Measurements from ENCODE around the gene UCN2.
"Not testable (repeated sequence)": the region's sequence is repeated elsewhere in the genome, so short reads cannot be mapped to it uniquely, and the experiment has no call there.

UCN2 gene

DNA sequence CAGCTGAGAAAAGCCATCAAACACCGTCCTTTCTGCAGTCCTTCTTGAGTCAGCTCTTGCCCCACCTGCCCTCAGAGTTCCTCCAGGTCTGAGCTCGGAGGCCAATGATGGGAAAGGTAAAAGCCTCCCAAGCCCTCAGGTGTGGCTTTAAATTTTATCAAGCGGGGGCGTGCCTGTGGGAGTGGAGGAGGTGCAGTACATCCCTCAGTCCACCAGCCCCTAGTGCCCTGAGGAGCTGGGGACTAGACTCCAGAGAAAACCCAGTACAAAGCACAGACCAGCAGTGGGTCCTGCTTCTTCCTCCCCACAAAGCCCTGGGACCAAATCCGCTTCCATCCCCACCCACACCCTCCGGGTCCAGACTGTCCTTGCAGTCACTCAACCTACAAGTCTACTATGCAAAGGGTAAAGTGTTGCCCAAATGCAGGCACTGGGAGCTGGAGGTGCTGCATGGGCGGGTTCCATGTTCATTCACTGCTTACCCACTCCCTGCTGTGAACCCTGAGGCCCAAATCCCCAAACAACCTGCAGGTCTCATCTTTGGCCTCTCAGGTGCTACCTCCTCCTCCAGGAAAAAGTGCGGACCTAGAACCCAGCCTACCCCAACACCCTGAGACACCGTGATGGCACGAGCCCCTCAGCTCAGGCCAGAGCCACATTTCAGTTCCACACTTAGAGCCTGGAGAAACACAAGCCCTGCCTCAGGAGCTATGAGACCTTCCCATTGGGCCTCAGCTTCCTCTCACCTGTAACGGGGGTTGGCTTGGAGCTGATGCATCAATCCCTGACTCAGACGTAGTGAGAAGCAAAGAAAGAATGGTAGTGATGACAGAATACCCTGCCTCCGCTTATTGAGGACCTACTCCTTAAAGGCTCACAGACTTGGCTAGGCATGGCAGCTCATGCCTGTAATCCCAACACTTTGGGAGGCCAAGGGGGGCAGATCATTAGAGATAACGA is 9.4 kb downstream of the UCN2 start:
- Histone ChIP-seq H3K4me3 (no peak overlapping the region), H3K9ac (ENCODE audit: insufficient read length) (no peak overlapping the region), H3K27ac (no peak overlapping the region), H3K36me3 (ENCODE audit: insufficient read depth, low read length) (no peaks in the 10 kb centered on the region), H3K9me3 (ENCODE audit: low read depth, low read length) (no peaks in the 10 kb centered on the region)
- DNase-seq (ENCODE audit: low read depth, low spot score) = no peak
- TF ChIP-seq POLR2AphosphoS5 (IDR thresholded peaks at IDR 0.05; ENCODE audit: borderline replicate concordance, low read depth, low read length) = no peak
- no peak for TF ChIP-seq EZH2 (IDR thresholded peaks at IDR 0.05)
- TF ChIP-seq FOXP2 (optimal IDR thresholded peaks at IDR 0.05; ENCODE audit: control extremely low read depth, extremely low read length, insufficient read depth) = no peak

DNA sequence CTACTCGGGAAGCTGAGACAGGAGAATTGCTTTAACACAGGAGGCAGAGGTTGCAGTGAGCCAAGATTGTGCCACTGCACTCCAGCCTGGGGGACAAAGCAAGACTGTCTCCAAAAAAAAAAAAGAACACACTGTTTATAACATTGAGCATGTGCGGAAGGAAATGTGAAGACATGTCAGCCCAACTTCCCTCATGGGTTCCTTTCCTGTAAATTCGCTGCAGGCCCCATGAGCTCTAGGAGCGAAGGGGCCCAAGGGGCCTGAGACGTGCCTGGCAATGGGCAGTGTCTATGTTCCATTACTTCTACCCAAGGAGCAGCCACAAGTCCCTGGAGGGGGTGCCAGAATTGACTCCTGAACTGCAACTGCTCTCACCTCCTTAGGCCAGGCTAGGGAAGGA is 10.2 kb downstream of the UCN2 start:
- DNase-seq (ENCODE audit: low read depth, low spot score) = no peak
- Histone ChIP-seq H3K9me3 (ENCODE audit: low read depth, low read length) (no peaks in the 10 kb centered on the region), H3K27ac (no peak overlapping the region), H3K9ac (ENCODE audit: insufficient read length) (no peak overlapping the region), H3K36me3 (ENCODE audit: insufficient read depth, low read length) (no peaks in the 10 kb centered on the region), H3K4me3 (no peak overlapping the region)
- TF ChIP-seq POLR2AphosphoS5 (IDR thresholded peaks at IDR 0.05; ENCODE audit: borderline replicate concordance, low read depth, low read length) (no peak), FOXP2 (optimal IDR thresholded peaks at IDR 0.05; ENCODE audit: control extremely low read depth, extremely low read length, insufficient read depth) (no peak), EZH2 (IDR thresholded peaks at IDR 0.05) (no peak)

DNA sequence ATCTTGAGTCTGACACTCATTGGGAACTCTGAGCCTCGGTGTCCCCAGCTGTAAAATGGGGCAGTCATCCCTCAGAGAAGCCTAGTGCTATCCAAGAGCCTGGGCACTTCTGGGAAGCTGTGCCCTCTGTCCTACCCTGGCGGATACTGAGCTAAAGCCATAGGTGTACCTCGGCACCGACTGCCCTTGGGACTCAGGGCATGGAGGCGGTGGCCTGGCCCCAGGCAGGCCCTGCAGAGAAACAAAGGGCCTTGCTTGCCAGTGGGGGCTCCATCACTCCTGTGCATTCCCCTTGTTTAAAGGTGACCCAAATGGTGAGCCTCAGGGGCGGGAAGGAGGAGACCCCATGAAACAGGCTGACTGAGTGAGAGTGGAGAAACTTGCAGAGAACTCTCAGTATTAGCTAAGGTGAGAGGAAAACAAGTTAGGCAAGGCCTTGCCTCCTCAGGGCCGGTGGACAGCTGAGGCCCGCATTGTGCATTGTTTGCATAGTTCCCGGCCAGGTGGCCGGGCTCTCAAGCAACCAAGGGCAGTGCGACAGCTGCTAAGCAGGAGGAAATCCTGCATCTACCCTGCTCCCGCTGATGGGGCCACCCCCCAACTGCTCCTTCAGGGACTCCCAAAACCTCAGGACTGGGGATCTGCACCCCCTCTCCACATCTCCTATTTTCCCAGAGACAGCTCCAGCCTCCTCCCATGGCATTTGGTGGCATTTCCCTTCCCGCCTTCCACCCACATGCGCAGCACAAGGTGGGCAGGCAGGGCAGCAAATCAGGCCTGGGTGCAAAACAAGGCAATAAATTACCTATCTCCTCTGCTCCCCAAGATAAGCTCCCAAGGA is 11.2 kb downstream of the UCN2 start:
- TF ChIP-seq POLR2AphosphoS5 (IDR thresholded peaks at IDR 0.05; ENCODE audit: borderline replicate concordance, low read depth, low read length) (no peak), EZH2 (IDR thresholded peaks at IDR 0.05) (no peak), FOXP2 (optimal IDR thresholded peaks at IDR 0.05; ENCODE audit: control extremely low read depth, extremely low read length, insufficient read depth) (no peak)
- Histone ChIP-seq H3K27ac (no peak overlapping the region), H3K9me3 (ENCODE audit: low read depth, low read length) (no peaks in the 10 kb centered on the region), H3K4me3 (no peak overlapping the region), H3K36me3 (ENCODE audit: insufficient read depth, low read length) (no peaks in the 10 kb centered on the region), H3K9ac (ENCODE audit: insufficient read length) (no peak overlapping the region)
- no peak for DNase-seq (ENCODE audit: low read depth, low spot score)

DNA sequence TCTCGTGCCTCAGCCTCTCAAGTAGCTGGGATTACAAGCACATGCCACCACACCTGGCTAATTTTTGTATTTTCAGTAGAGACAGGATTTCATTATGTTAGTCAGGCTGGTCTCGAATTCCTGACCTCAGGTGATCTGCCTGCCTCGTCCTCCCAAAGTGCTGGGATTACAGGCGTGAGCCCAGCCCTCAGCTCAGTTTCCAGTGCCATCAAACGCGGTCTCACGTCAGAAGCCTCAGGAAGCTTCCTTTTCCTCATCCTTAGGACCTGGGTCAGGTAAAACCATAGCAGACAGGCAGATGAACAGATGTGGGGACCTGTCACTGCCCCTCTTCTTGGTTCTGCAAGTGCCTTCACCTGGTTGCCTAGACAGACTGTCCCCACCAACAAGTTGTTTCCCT is 11.9 kb downstream of the UCN2 start:
- DNase-seq (ENCODE audit: low read depth, low spot score); H3K9ac ChIP-seq (ENCODE audit: insufficient read length); H3K36me3 ChIP-seq (ENCODE audit: insufficient read depth, low read length); H3K9me3 ChIP-seq (ENCODE audit: low read depth, low read length); H3K27ac ChIP-seq; H3K4me3 ChIP-seq: not testable (repeated sequence)

DNA sequence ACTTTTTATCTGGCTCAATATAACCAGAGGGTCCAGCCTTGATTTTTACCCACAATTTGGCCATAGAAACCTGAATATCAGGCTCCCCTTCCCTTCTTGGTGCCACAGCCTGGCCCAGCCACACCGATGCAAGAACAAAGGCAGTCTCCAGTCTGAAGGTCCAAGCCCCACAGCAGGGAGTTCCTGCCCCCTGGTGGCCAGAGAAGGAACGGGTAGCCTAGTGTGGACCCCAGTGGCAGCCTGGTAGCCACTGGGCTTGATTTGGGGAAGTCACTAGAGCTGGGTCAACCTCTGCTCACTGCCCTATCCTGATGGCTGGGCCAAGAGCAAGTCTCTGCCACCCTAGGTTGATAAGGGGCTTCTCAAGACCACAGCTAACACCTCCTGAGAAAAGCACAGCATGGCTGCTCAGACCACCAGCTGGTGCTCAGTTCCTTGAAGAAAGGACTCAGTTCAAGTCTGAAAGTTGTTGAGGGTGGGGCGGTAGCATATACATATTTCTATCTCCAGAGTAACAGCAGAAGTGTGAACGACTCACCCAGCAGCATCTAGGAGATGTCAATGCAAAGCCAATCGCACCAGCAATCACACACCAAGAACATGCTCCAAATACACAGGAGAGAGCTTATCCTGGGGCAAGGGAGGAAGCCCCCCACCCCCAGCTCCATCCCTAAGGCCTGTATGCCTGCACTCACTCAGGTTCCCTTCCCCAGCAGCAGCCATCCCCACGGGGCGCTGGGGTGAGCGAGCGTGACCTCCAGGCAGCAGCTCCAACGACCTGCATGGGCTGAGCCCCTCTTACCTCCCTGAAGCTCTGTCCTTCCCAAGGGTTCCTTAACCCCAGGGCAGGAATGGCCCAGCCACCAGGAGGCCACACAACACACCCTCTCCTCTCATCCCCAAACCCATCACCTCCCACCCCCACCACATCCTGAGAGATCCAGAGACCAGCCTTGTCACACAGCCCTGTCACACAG is 14.6 kb downstream of the UCN2 start:
- H3K36me3 ChIP-seq (ENCODE audit: insufficient read depth, low read length) = no peaks in the 10 kb centered on the region
- H3K27ac ChIP-seq = no peak overlapping the region
- H3K9me3 ChIP-seq (ENCODE audit: low read depth, low read length) = no peaks in the 10 kb centered on the region
- no peak overlapping the region for H3K4me3 ChIP-seq
- DNase-seq (ENCODE audit: low read depth, low spot score) = no peak
- no peak overlapping the region for H3K9ac ChIP-seq (ENCODE audit: insufficient read length)
- TF ChIP-seq FOXP2 (optimal IDR thresholded peaks at IDR 0.05; ENCODE audit: control extremely low read depth, extremely low read length, insufficient read depth) (no peak), POLR2AphosphoS5 (IDR thresholded peaks at IDR 0.05; ENCODE audit: borderline replicate concordance, low read depth, low read length) (no peak), EZH2 (IDR thresholded peaks at IDR 0.05) (no peak)

DNA sequence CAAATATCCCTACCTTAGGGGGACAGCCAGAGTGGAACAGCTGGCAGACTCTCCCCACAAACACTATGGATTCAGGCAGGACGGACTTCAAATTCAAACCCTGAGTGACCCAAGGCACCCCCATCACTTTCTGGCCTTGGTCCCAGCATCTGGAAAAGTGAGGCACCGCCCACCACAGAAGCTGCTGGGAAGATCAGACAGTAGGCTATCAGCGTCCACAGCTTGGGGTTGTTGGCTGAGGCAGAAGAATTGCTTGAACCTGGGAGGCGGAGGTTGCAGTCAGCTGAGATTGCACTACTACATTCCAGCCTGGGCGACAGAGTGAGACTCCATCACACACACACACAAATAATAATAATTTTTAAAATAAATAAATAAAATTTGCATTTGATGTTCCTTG is 15.5 kb downstream of the UCN2 start:
- H3K36me3 ChIP-seq (ENCODE audit: insufficient read depth, low read length) = no peaks in the 10 kb centered on the region

DNA sequence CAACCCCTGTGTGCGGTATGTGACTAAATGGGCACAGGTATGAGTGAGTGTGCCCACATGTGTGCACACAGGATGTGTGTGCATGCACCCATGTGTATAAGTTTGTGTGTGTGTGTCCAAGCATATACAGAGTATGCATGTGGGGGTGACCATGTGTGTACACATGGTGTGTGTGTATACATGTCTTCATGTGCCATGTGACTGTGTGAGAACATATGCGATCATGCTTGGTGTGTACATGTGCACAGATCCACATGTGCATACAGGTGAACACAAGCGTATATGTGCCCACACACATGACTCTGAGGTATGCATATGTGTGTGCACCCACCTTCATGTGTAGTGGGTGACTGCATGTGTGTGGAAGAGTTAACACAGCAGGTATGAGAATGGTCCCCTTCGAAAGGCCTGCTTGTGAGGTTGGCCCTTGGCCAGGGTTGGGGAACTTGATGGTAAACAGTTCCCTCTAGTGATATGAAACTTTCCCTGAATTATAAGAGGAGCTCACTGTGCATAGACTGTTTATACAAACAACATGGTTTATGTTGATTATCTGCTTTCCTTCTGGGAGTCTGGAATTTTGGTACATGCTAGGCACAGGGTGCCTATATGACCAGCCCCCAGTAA is 17.3 kb downstream of the UCN2 start:
- no peak overlapping the region for H3K4me3 ChIP-seq
- no peak overlapping the region for H3K27ac ChIP-seq
- H3K36me3 ChIP-seq (ENCODE audit: insufficient read depth, low read length) = no peaks in the 10 kb centered on the region
- H3K9ac ChIP-seq (ENCODE audit: insufficient read length) = no peak overlapping the region
- DNase-seq (ENCODE audit: low read depth, low spot score) = no peak
- no peaks in the 10 kb centered on the region for H3K9me3 ChIP-seq (ENCODE audit: low read depth, low read length)
- TF ChIP-seq EZH2 (IDR thresholded peaks at IDR 0.05) = no peak
- no peak for TF ChIP-seq POLR2AphosphoS5 (IDR thresholded peaks at IDR 0.05; ENCODE audit: borderline replicate concordance, low read depth, low read length)
- no peak for TF ChIP-seq FOXP2 (optimal IDR thresholded peaks at IDR 0.05; ENCODE audit: control extremely low read depth, extremely low read length, insufficient read depth)

More for the DNA sequence above, 15.5 kb downstream of the UCN2 start:
- TF ChIP-seq FOXP2 (optimal IDR thresholded peaks at IDR 0.05; ENCODE audit: control extremely low read depth, extremely low read length, insufficient read depth) (no peak), EZH2 (IDR thresholded peaks at IDR 0.05) (no peak), POLR2AphosphoS5 (IDR thresholded peaks at IDR 0.05; ENCODE audit: borderline replicate concordance, low read depth, low read length) (no peak)
- H3K9ac ChIP-seq (ENCODE audit: insufficient read length) = no peak overlapping the region
- no peak overlapping the region for H3K4me3 ChIP-seq
- H3K27ac ChIP-seq = no peak overlapping the region
- no peak for DNase-seq (ENCODE audit: low read depth, low spot score)
- H3K9me3 ChIP-seq (ENCODE audit: low read depth, low read length) = no peaks in the 10 kb centered on the region

All from SK-N-MC (cell line).